ENCODE measurements around the gene PRDM16.

The PRDM16 gene

DNA sequence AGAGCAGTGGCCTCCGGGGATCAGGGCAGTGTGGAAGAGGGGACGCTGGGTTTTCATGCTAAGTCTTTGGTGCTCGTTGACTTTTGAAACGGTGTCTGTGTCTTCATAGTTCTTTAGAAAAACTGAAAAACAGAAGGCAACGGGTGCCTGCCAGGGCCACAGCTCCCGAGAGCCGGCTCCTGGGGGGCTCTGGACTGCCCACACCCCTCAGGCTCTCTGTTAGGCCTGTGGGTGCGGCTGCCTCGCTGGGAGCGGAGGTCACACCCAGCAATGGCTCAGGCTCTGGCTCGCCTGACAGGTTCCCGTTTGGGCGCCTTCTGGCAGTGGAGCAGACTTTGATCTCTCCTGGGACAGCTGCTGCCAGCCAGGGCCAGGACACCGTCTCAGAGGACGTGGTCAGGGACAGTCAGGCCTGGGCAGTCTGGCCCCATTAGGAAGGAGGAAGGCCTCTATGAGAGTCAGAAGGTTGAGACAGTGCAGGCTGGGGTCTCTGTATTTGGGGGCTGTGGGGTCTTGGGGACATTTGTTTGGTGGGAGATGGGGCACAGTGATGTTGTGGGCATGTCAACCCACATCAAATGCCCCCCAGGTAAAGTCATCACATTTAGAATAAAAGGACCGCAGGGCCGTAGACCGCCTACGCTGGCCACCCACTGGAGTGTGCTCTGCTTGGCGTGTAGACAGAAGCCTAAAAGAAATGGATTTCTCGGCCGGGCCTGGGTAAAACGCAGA lies 391.1 kb downstream of the PRDM16 start:
- TF ChIP-seq POLR2A (IDR thresholded peaks at IDR 0.05; ENCODE audit: extremely low read depth, insufficient read length) = no peak
- no peak for TF ChIP-seq MYC (IDR thresholded peaks at IDR 0.05; ENCODE audit: low read depth, low read length)
- TF ChIP-seq, protein P1, sequence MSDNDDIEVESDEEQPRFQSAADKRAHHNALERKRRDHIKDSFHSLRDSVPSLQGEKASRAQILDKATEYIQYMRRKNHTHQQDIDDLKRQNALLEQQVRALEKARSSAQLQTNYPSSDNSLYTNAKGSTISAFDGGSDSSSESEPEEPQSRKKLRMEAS (IDR thresholded peaks at IDR 0.05; ENCODE audit: low read depth, low read length) = no peak
- TF ChIP-seq, protein P2, sequence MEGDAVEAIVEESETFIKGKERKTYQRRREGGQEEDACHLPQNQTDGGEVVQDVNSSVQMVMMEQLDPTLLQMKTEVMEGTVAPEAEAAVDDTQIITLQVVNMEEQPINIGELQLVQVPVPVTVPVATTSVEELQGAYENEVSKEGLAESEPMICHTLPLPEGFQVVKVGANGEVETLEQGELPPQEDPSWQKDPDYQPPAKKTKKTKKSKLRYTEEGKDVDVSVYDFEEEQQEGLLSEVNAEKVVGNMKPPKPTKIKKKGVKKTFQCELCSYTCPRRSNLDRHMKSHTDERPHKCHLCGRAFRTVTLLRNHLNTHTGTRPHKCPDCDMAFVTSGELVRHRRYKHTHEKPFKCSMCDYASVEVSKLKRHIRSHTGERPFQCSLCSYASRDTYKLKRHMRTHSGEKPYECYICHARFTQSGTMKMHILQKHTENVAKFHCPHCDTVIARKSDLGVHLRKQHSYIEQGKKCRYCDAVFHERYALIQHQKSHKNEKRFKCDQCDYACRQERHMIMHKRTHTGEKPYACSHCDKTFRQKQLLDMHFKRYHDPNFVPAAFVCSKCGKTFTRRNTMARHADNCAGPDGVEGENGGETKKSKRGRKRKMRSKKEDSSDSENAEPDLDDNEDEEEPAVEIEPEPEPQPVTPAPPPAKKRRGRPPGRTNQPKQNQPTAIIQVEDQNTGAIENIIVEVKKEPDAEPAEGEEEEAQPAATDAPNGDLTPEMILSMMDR (IDR thresholded peaks at IDR 0.05; ENCODE audit: low read depth, low read length) = no peak
- no peak for DNase-seq (ENCODE audit: low read depth)
- H3K4me3 ChIP-seq (ENCODE audit: low read depth, low read length) = no peak overlapping the region

DNA sequence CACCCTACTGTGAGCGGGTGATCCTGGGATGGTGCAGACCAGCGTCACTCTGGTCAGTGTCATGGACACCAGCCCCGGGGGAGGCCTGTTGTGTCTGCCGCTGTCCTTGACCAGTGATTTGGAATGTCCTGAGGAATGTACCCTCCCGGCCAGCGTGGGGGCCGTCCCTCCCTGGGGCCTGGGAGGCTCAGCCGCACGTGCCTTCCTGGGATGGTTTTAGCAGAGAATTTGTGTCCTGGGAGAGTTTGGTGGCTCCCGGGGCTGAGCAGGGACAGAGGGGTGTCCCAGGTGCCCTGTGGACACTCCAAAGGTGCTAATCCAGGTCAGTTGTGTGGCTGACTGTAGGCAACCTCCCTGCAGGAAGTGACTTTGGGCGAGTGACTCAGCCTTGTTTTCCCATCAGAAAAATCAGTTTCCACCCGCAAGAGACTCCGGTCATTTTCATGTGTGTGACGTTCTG lies 391.7 kb downstream of the PRDM16 start:
- no peak overlapping the region for H3K4me3 ChIP-seq (ENCODE audit: low read depth, low read length)
- DNase-seq (ENCODE audit: low read depth) = no peak
- TF ChIP-seq, protein P1 (IDR thresholded peaks at IDR 0.05; ENCODE audit: low read depth, low read length) = no peak
- TF ChIP-seq, protein P2 (IDR thresholded peaks at IDR 0.05; ENCODE audit: low read depth, low read length) = no peak
- TF ChIP-seq POLR2A (IDR thresholded peaks at IDR 0.05; ENCODE audit: extremely low read depth, insufficient read length) (no peak), MYC (IDR thresholded peaks at IDR 0.05; ENCODE audit: low read depth, low read length) (no peak)

DNA sequence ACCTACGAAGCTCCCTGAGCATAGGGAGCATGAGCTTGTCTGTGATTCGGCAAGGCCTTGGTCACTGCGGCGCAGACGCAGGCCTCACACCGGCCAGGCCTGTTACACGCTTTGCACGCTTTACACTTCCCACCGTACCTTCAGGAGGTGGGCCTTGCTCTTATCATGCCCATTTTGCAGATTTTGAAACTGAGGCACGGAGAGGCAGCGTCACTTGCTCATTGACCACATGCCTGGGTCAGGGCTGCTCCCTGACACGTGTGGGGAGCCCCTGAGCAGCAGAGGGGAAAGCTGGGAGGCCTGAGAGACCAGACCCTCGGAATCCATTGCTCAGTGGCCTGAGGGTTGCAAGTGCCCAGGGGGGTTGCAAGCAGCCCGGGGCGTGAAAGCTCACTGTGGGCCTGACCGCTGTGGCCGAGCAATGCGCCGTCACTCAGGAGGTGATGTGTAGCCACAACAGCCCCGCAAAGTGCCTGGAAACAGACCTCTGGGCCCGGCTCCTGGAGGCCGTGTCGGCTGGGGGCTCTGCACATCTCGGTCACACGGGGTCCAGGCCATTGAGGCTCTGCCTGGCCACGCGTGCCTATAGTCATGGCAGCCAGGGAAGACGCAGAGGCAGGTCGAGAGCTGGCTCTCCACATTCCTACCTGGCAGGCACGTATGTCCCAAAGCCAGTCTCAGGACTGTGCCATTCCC lies 392.4 kb downstream of the PRDM16 start:
- H3K4me3 ChIP-seq (ENCODE audit: low read depth, low read length) = no peak overlapping the region
- TF ChIP-seq, protein P2 (IDR thresholded peaks at IDR 0.05; ENCODE audit: low read depth, low read length) = no peak
- no peak for TF ChIP-seq MYC (IDR thresholded peaks at IDR 0.05; ENCODE audit: low read depth, low read length)
- TF ChIP-seq, protein P1 (IDR thresholded peaks at IDR 0.05; ENCODE audit: low read depth, low read length) = no peak
- TF ChIP-seq POLR2A (IDR thresholded peaks at IDR 0.05; ENCODE audit: extremely low read depth, insufficient read length) = no peak

DNA sequence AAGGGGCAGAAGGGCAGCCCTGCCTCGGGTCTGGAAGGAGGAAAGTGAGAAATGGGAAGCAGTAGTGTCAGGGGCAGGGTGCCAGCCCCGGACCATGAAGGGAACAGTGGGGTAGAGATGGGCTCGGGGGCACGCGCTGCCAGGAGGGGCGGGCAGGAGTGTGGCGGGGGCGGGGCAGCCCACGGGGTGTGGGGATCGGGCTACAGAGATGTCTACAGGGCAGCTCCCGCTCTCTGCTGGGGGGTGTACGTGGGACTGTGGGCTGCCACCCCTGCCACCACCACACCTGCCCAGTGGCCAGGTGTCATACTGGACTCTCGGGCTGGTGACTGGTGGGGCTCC lies 392.9 kb downstream of the PRDM16 start:
- DNase-seq (ENCODE audit: low read depth) = no peak
- TF ChIP-seq POLR2A (IDR thresholded peaks at IDR 0.05; ENCODE audit: extremely low read depth, insufficient read length) (no peak), MYC (IDR thresholded peaks at IDR 0.05; ENCODE audit: low read depth, low read length) (no peak)
- TF ChIP-seq, protein P1 (IDR thresholded peaks at IDR 0.05; ENCODE audit: low read depth, low read length) = no peak
- TF ChIP-seq, protein P2 (IDR thresholded peaks at IDR 0.05; ENCODE audit: low read depth, low read length) = no peak

More for the DNA sequence above, 392.4 kb downstream of the PRDM16 start:
- DNase-seq (ENCODE audit: low read depth) = no peak

DNA sequence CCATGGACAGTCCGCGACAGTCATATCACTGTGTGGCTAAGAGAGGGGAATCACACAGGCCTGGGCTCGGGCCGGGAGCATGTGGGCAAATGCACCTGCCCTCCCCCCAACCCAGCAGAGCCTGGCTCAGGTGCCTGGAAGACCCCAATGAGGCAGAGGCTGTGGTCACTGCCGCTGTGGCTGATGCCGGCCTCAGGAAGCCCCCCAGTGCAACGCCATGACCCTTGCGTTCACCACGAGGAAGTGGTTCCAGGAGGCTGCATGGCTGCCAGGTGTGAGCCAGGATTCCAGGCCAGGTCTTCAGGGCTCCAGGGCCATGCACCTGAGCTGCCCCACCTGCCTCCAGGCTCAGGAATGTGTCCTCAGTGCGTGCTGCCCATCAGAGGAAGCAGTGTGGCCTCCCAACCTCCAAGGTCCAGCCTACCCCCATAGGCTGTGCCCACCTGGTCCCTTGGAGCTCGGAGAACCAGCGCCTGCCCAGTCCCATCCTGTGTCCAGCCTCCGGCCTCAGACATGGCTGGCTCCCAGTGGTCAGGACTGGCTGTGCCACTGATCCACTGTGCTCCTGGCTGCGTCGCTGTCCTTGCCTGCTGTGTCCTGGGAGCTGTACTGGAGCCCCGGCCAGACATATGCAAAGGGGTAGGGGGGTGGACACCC lies 393.5 kb downstream of the PRDM16 start:
- no peak for TF ChIP-seq MYC (IDR thresholded peaks at IDR 0.05; ENCODE audit: low read depth, low read length)
- TF ChIP-seq, protein P1 (IDR thresholded peaks at IDR 0.05; ENCODE audit: low read depth, low read length) = no peak
- TF ChIP-seq, protein P2 (IDR thresholded peaks at IDR 0.05; ENCODE audit: low read depth, low read length) = no peak
- no peak for TF ChIP-seq POLR2A (IDR thresholded peaks at IDR 0.05; ENCODE audit: extremely low read depth, insufficient read length)
- DNase-seq (ENCODE audit: low read depth) = no peak
- H3K4me3 ChIP-seq (ENCODE audit: low read depth, low read length) = no peak overlapping the region

More for the DNA sequence above, 392.9 kb downstream of the PRDM16 start:
- H3K4me3 ChIP-seq (ENCODE audit: low read depth, low read length) = no peak overlapping the region
